Cardiac fibroblast (primary cell): ENCODE data around the gene RUSC2.
"Not testable (repeated sequence)": the region's sequence is repeated elsewhere in the genome, so short reads cannot be mapped to it uniquely, and the experiment has no call there.

ENCODE experiments used
- DNase-seq, 2 donors: peaks; one replicate each; pipeline versions ENCODE4 v3.0.0 to v3.0.0-alpha.2; 2010; ENCODE audit warnings: low read depth in 2 of 2
- H3K4me3 ChIP-seq, 2 donors: replicated peaks in 1 of 2; 1 replicate in 1 of 2; 2 replicates in 1 of 2; pipeline ENCODE4 v1.5.1; 2011; ENCODE audit warnings: low read depth in 2 of 2, low read length in 2 of 2, mild to moderate bottlenecking in 2 of 2, moderate library complexity in 1 of 2
- CTCF ChIP-seq: IDR thresholded peaks from one replicate; pipeline ENCODE4 v1.5.1; 2011; ENCODE audit warnings: low read depth, mild to moderate bottlenecking, low read length, inconsistent platforms

Gene RUSC2

GRCh38 chr9:35490910-35491465 lies 1.1 kb downstream of the RUSC2 start:
- TF ChIP-seq CTCF, result no peak
- DNase-seq, result peak; percentile 45 to 57
- peak overlapping the region; percentile 67 to 95 for H3K4me3 ChIP-seq

DNA sequence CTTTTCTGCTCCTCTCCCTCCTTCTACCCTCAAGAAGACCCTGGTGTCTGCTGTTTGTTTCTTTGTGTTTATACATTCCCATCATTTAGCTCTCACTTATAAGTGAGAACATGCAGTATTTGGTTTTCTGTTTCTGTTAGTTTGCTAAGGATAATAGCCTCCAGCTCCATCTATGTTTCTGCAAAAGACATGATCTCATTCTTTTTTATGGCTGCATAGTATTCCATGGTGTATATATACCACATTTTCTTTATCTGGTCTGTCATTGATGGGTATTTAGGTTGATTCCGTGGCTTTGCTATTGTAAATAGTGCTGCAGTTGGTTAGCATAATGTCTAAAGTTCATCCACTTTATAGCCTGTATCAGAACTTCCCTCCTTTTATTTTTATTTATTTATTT lies 3.2 kb downstream of the RUSC2 start:
- not testable (repeated sequence) for H3K4me3 ChIP-seq, DNase-seq

GRCh38 chr9:35495984-35496383 lies 6.1 kb downstream of the RUSC2 start:
- TF ChIP-seq CTCF, result no peak
- DNase-seq, result no peak
- H3K4me3 ChIP-seq, result no peak overlapping the region

DNA sequence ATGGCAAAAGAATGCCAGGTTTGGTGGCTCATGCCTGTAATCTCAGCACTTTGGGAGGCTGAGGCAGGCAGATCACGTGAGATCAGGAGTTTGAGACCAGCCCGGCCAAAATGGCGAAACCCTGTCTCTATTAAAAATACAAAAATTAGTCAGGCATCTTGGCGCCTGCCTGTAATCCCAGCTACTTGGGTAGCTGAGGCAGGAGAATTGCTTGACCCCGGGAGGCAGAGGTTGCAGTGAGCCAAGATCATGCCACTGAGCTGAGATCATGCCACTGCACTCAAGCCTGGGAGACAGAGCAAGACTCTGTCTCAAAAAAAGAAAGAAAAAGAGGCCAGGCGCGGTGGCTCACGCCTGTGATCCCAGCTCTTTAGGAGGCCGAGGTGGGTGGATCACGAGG lies 8.3 kb downstream of the RUSC2 start:
- not testable (repeated sequence) for H3K4me3 ChIP-seq
- DNase-seq, result peak in 1 of 2 donors; percentile 34

DNA sequence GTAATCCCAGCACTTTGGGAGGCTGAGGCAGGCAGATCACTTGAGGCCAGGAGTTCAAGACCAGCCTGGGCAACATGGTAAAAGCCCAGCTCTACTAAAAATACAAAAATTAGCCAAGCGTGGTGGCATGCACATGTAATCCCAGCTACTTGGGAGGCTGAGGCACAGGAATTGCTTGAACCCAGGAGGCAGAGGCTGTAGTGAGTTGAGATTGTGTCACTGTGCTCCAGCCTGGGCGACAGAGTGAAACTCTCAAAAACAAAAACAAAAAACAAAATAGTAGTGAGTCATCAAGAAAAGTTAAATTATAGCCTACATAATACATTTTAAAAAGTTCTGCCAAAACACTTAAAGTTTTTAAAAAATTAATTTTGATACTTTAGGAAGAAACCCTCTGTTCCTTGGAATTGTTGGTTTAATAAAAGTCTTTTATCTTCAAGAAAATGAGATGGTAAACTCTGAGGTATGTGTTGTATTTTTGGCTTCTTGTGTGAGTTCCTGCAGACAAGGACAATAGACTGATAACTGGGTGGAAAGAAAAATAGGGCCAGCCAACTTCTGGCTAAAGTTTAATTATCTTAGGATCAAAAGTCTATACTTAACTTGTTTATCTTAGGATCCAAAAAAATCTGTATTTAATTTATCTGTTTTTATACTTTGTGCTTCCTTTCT lies 9.3 kb downstream of the RUSC2 start:
- no peak for TF ChIP-seq CTCF
- DNase-seq, result peak; percentile 24 to 33
- H3K4me3 ChIP-seq, result no peak overlapping the region

GRCh38 chr9:35499701-35500030 lies 9.8 kb downstream of the RUSC2 start:
- H3K4me3 ChIP-seq, result no peak overlapping the region
- DNase-seq, result no peak
- TF ChIP-seq CTCF, result no peak

- DNase-seq, result peak; percentile 15 to 54
- TF ChIP-seq CTCF, result no peak
- H3K4me3 ChIP-seq, result no peak overlapping the region
These were observed 10.3 kb downstream of the RUSC2 start for GRCh38 chr9:35500130-35500748.

DNA sequence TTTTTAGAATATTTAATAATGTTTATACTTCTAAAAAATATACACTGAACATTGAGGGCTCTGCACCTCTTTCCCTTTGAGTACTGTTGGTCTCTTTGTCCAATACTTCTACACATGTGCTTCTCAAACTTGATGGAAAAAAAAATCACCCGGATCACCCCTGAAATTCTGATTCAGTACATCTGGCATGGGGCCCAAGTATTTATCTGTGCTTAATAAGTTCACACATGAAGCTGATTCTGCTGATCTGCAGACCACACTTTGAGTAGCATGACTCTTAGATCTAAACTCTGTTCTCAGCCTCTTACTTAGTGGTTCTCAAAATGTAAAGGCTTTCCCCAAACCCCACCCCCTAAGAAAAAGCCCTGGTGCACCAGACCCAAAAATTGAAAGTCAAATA lies 12.0 kb downstream of the RUSC2 start:
- no peak overlapping the region for H3K4me3 ChIP-seq
- DNase-seq, result peak; percentile 11 to 30

More for the DNA sequence above, 12.0 kb downstream of the RUSC2 start:
- no peak for TF ChIP-seq CTCF
